Ecto neural progenitor cell (in vitro differentiated cells): ENCODE results near the gene APBA3.

ENCODE experiments used
- DNase-seq: peaks from one replicate; pipeline ENCODE4 v3.0.0-alpha.2; 2018; ENCODE audit warnings: low spot score

Gene APBA3

DNA sequence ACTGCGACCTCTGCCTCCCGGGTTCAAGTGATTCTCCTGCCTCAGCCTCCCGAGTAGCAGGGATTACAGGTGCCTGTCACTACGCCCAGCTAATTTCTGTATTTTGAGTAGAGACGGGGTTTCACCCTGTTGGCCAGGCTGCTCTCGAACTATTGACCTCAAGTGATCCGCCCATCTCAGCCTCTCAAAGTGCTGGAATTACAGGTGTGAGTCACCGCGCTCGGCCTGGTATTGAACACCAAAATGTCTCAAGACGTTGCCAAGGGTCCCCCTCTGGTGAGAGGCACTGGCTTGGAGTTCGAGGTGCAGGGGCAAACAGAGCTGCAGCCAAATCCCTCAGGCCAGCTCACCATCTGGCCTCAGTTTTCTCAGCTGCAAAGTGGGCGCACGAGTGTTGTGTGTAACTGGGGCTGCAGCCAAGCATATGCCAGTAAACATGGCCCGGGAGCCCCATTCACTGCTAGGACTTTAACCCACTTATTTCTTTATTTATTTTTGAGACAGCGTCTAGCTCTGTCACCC is 45.3 kb downstream of the APBA3 start:
- no peak for DNase-seq

- no peak for DNase-seq
These were observed 48.6 kb downstream of the APBA3 start for GRCh38 chr19:3712663-3713611.

GRCh38 chr19:3710265-3710812 is 51.2 kb downstream of the APBA3 start:
- no peak for DNase-seq

DNA sequence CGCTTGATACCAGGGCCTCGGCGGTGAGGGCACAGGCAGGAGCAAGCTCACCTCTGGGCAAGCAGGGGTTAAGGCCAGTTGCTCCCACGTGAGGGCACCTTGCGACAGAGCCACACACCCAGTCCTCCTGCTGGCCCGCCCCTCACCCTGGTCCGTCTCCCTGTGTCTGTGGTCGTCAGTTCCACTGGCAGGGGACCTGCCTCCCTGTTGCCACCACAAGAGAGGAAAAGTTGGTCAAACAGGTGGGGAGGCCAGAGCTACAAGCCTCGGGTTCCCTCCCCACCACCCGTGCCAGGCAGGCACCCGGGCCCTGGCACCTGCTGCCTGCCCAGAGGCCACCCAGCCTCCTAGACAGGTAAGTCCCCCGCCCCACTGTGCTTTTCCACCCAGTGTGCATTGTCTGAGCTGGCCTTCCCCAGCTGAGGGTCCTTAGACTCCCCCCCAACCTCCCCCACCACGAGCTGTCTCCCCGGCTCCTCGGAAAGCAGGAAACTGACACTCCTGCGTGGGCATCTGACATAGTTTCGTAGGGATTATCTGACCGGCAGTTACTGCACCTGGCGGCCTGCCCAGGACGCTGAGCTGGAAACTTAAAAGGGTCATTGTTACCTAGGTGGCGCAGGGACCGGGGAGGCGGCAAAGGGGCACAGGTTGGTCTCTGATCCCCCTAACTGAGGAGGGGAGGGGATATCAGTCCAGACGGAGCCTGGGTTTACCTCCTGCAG is 53.1 kb downstream of the APBA3 start, which contains the start of gene TJP3:
TSS of gene TJP3 (plus strand) at position 178 of the 725 bp plus-strand sequence. CDS start 20,049 bp downstream, outside the sequence.
- no peak for DNase-seq

- DNase-seq: no peak
These were observed 53.7 kb downstream of the APBA3 start for GRCh38 chr19:3707868-3708206.

DNA sequence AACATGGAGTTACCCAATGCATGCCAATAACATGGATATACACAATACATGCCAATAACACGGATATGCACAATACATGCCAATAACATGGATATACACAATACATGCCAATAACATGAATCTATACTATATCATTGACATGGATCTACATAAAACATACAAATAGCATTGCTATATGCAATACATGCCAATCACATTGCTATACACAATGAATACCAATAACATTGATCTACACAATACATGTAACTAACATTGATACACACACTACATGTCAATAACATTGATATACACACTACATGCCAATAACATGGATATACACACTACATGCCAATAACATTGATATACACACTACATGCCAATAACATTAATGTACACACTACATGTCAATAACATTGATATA is 60.3 kb downstream of the APBA3 start:
- no peak for DNase-seq
